Measurements from ENCODE around the gene CKS1B.

- TF ChIP-seq POLR2AphosphoS5 (IDR thresholded peaks at IDR 0.05; ENCODE audit: low read depth, low read length) = no peak
- TF ChIP-seq, protein P1, sequence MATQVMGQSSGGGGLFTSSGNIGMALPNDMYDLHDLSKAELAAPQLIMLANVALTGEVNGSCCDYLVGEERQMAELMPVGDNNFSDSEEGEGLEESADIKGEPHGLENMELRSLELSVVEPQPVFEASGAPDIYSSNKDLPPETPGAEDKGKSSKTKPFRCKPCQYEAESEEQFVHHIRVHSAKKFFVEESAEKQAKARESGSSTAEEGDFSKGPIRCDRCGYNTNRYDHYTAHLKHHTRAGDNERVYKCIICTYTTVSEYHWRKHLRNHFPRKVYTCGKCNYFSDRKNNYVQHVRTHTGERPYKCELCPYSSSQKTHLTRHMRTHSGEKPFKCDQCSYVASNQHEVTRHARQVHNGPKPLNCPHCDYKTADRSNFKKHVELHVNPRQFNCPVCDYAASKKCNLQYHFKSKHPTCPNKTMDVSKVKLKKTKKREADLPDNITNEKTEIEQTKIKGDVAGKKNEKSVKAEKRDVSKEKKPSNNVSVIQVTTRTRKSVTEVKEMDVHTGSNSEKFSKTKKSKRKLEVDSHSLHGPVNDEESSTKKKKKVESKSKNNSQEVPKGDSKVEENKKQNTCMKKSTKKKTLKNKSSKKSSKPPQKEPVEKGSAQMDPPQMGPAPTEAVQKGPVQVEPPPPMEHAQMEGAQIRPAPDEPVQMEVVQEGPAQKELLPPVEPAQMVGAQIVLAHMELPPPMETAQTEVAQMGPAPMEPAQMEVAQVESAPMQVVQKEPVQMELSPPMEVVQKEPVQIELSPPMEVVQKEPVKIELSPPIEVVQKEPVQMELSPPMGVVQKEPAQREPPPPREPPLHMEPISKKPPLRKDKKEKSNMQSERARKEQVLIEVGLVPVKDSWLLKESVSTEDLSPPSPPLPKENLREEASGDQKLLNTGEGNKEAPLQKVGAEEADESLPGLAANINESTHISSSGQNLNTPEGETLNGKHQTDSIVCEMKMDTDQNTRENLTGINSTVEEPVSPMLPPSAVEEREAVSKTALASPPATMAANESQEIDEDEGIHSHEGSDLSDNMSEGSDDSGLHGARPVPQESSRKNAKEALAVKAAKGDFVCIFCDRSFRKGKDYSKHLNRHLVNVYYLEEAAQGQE (IDR thresholded peaks at IDR 0.05; ENCODE audit: insufficient read depth in 1 of 2, low read depth in 2 of 2, low read length in 2 of 2) = no peak
- TF ChIP-seq TAF1 (IDR thresholded peaks at IDR 0.05; ENCODE audit: borderline replicate concordance, insufficient read depth, low read length) = no peak
- no peak for TF ChIP-seq SIN3A (IDR thresholded peaks at IDR 0.05; ENCODE audit: borderline replicate concordance, insufficient read depth, low read length)
- no peak for TF ChIP-seq FOXP2 (optimal IDR thresholded peaks at IDR 0.05; ENCODE audit: borderline replicate concordance, extremely low read depth, extremely low read length, insufficient read depth)
Measured at GRCh38 chr1:154959426-154959780, 15.1 kb upstream of the CKS1B start.
